K562 (cell line): Measurements from ENCODE around the gene CYFIP2. TPM values are rescaled to one million over a fixed set of nuclear protein-coding genes. Genes with fewer than 3 reads are reported as not detected.
A peak's percentile ranks its signal among the peaks of the same experiment; 100 is the strongest.

Experiments
- ATAC-seq: fragments of 200-7000 bp; cut with Tn5 transposase; 3 replicates; pipeline ENCODE4 v1.9.1; 2020; ENCODE audit warnings: moderate library complexity
- BruUV-seq: library from RNA; stranded (reverse); fragments of 400-500 nt; replicated peaks from 2 replicates; lab custom pipeline; 2021; lab: Mats Ljungman, UMichigan
- CTCF ChIA-PET: fragments of 300-600 bp; formaldehyde crosslinking; extraction: SDS; loops from one replicate; lab custom pipeline; 2021; ENCODE audit warnings: low intra/inter-chr PET ratio; lab: Yijun Ruan, JAX
- POLR2A ChIA-PET: fragments of 300-600, 350-650 bp; sonication (Branson Sonifier 250); formaldehyde crosslinking; extraction: SDS; loops from one replicate; lab custom pipeline; 2021; ENCODE audit warnings: antibody characterized with exemption, inconsistent platforms; lab: Yijun Ruan, JAX
- DNase-seq, 4 experiments: peaks; one replicate each; pipeline versions ENCODE4 v3.0.0 to v3.0.0-alpha.2; 2011 to 2018; ENCODE audit warnings: low spot score in 3 of 4, mixed read lengths in 3 of 4; ENCODE audit errors: extremely low read depth in 1 of 4
- FAIRE-seq: peaks from 2 replicates; lab custom pipeline; 2011; peaks lifted over from hg19 to GRCh38; lab: Jason Lieb, UNC
- H2AFZ ChIP-seq: 2 replicates; pipeline ENCODE4 v1.6.0; 2011; ENCODE audit warnings: low read depth, low read length, control low read depth, inconsistent platforms
- H3K27ac ChIP-seq: fragments of 200-600 bp; 3 replicates; pipeline ENCODE4 v1.8.0; 2011; ENCODE audit warnings: low read depth, mild to moderate bottlenecking, control low read depth, inconsistent platforms, low read length, moderate library complexity, mixed read lengths; ENCODE audit errors: extremely low read depth
- H3K27me3 ChIP-seq, 2 experiments: fragments of 300-600 bp in 1 of 2; 2 replicates in 1 of 2; 3 replicates in 1 of 2; pipeline versions ENCODE4 v1.6.0 to v1.8.0; 2011; ENCODE audit warnings: inconsistent platforms in 2 of 2, low read length in 2 of 2, mild to moderate bottlenecking in 1 of 2, mixed read lengths in 1 of 2, moderate library complexity in 1 of 2; ENCODE audit not compliant: control insufficient read depth in 2 of 2, insufficient read depth in 2 of 2
- H3K36me3 ChIP-seq: fragments of 300-600 bp; 3 replicates; pipeline ENCODE4 v1.8.0; 2011; ENCODE audit warnings: mild to moderate bottlenecking, low read length, inconsistent platforms; ENCODE audit not compliant: control insufficient read depth, insufficient read depth
- H3K4me1 ChIP-seq, 2 experiments: fragments of 200-600 bp in 1 of 2; replicated peaks in 1 of 2; 2 replicates in 1 of 2; 3 replicates in 1 of 2; pipeline versions ENCODE4 v1.5.1 to v1.8.0; 2011; ENCODE audit warnings: inconsistent platforms in 2 of 2, low read length in 2 of 2, mild to moderate bottlenecking in 1 of 2, mixed read lengths in 1 of 2, moderate library complexity in 1 of 2; ENCODE audit not compliant: control insufficient read depth in 2 of 2, insufficient read depth in 2 of 2
- H3K4me2 ChIP-seq: 2 replicates; pipeline ENCODE4 v1.6.1; 2011; ENCODE audit warnings: low read length, control low read depth, inconsistent platforms, mixed read lengths; ENCODE audit not compliant: insufficient read depth
- H3K4me3 ChIP-seq: fragments of 200-600 bp; sonication (generic), shearing (Covaris generic); 2 replicates; pipeline ENCODE4 v1.5.1; 2016; ENCODE audit warnings: control low read depth, inconsistent platforms
- H3K79me2 ChIP-seq: fragments of 200-600 bp; 3 replicates; pipeline ENCODE4 v1.8.0; 2011; ENCODE audit warnings: low read length, inconsistent platforms; ENCODE audit not compliant: control insufficient read depth, insufficient read depth
- H3K9ac ChIP-seq, 2 experiments: 2 replicates each; pipeline versions ENCODE4 v1.6.0 to v1.6.1; 2011; ENCODE audit warnings: low read depth in 2 of 2, low read length in 2 of 2, control low read depth in 1 of 2, inconsistent platforms in 1 of 2, mild to moderate bottlenecking in 1 of 2, mixed read lengths in 1 of 2; ENCODE audit not compliant: insufficient read depth in 1 of 2
- H3K9me1 ChIP-seq: one replicate; pipeline ENCODE4 v1.6.0; 2011; ENCODE audit warnings: inconsistent platforms, mild to moderate bottlenecking, low read length, moderate library complexity; ENCODE audit not compliant: control insufficient read depth, insufficient read depth
- H3K9me3 ChIP-seq: replicated peaks from 2 replicates; pipeline ENCODE4 v1.5.1; 2011; ENCODE audit warnings: low read depth, low read length, inconsistent platforms; ENCODE audit not compliant: control insufficient read depth, insufficient read depth
- H4K20me1 ChIP-seq: replicated peaks from 2 replicates; pipeline ENCODE4 v1.6.1; 2011; ENCODE audit warnings: low read length, inconsistent platforms, mixed read lengths; ENCODE audit not compliant: control insufficient read depth, insufficient read depth
- C11orf30 ChIP-seq: fragments of 450-650 bp; IDR thresholded peaks from 2 replicates; pipeline ENCODE4 v1.6.1; 2016; ENCODE audit warnings: low read depth, mild to moderate bottlenecking
- GTF2A2 ChIP-seq: IDR thresholded peaks from 2 replicates; pipeline ENCODE4 v1.6.1; 2016; ENCODE audit warnings: mild to moderate bottlenecking, missing genetic modification characterization, missing compliant biosample characterization
- IRF2 ChIP-seq: sonication (generic); formaldehyde crosslinking; IDR thresholded peaks from 2 replicates; pipeline ENCODE4 v1.8.1; 2022; ENCODE audit warnings: mild to moderate bottlenecking, missing genetic modification reagents
- MAFF ChIP-seq: IDR thresholded peaks from 2 replicates; pipeline ENCODE4 v1.6.1; 2012; ENCODE audit warnings: low read length, improper control_type of control experiment
- MAFG ChIP-seq: fragments of 450-650 bp; conservative IDR thresholded peaks from 2 replicates; pipeline ENCODE4 v1.6.1; 2016; ENCODE audit warnings: missing genetic modification characterization, missing compliant biosample characterization
- MAFK ChIP-seq: IDR thresholded peaks from 2 replicates; pipeline ENCODE4 v1.6.1; 2011; ENCODE audit warnings: low read length, improper control_type of control experiment
- ZBTB12 ChIP-seq: fragments of 250-450 bp; sonication (Bioruptor Pico); IDR thresholded peaks from 2 replicates; pipeline ENCODE4 v1.4.0; 2020
- ZFP1 ChIP-seq: fragments of 450-650 bp; formaldehyde crosslinking; IDR thresholded peaks from 2 replicates; pipeline ENCODE4 v1.4.0; 2020; ENCODE audit warnings: mild to moderate bottlenecking, mixed read lengths
- ZNF316 ChIP-seq: fragments of 450-650 bp; IDR thresholded peaks from 2 replicates; pipeline ENCODE4 v1.6.1; 2016
- WGBS: fragments of 100-300 bp; shearing (Covaris generic); methylation state at CpG from one replicate; pipeline ENCODE4 v1.1.6; 2016; ENCODE audit warnings: low coverage, mixed read lengths; ENCODE audit not compliant: insufficient coverage; ENCODE audit errors: missing lambda C conversion rate; 5-methylcytosine and 5-hydroxymethylcytosine counted together
- in situ Hi-C: fragments of 300-500 bp; cut with MboI; formaldehyde crosslinking; loops from 4 replicates; pipeline ENCODE4 v1.15.0; 2018; ENCODE audit warnings: inconsistent platforms, mixed read lengths
- intact Hi-C: fragments of 100-400 bp; cut with micrococcal nuclease; formaldehyde crosslinking; loops from 2 replicates; pipeline ENCODE4 v1.14.2; 2022
- polyA plus RNA-seq, 8 experiments: library from polyadenylated mRNA; depleted of rRNA in 4 of 8; stranded (reverse) in 5 of 8; unstranded in 3 of 8; fragments of >200 nt; fragmentation: Nextera tagmentation in 2 of 8; fragmentation: Illumina TruSeq in 1 of 8; extraction: Ambion mirVana in 2 of 8; extraction: Trizol in 1 of 8; gene quantifications; 2 replicates each; pipeline versions ENCODE4 v1.2.1 to v1.2.3, GENCODE V29; 2011 to 2014; ENCODE audit warnings: inconsistent platforms in 1 of 8, missing spikeins in 1 of 8
- total RNA-seq, 7 experiments: library from RNA; depleted of rRNA in 6 of 7; stranded (reverse); fragments of >200 nt in 6 of 7; fragmentation: Illumina TruSeq in 2 of 7; extraction: Trizol in 2 of 7; gene quantifications; 2 replicates each; pipeline versions ENCODE4 v1.2.1 to v1.2.3, GENCODE V29; 2011 to 2021; ENCODE audit warnings: low replicate concordance in 1 of 7
- TF ChIP-seq, protein P1 (sequence below): sonication (generic); formaldehyde crosslinking; IDR thresholded peaks from 2 replicates; pipeline ENCODE4 v1.8.1; 2023; ENCODE audit warnings: mild to moderate bottlenecking, missing genetic modification reagents
- TF ChIP-seq, protein P2 (sequence below): sonication (generic); formaldehyde crosslinking; IDR thresholded peaks from 2 replicates; pipeline ENCODE4 v1.8.0; 2022; ENCODE audit warnings: mild to moderate bottlenecking, missing genetic modification reagents
- TF ChIP-seq, protein P3 (sequence below): sonication (generic); formaldehyde crosslinking; IDR thresholded peaks from 2 replicates; pipeline ENCODE4 v1.5.0; 2020; ENCODE audit warnings: missing genetic modification reagents

The CYFIP2 gene
- total and polyA plus RNA-seq, 9 of the 15 experiments (the other 6 are each of a cell fraction or from before 2014, with no cell fraction given), result 0.76 to 2.9 (median 1.4) TPM; not detected in 1

DNA sequence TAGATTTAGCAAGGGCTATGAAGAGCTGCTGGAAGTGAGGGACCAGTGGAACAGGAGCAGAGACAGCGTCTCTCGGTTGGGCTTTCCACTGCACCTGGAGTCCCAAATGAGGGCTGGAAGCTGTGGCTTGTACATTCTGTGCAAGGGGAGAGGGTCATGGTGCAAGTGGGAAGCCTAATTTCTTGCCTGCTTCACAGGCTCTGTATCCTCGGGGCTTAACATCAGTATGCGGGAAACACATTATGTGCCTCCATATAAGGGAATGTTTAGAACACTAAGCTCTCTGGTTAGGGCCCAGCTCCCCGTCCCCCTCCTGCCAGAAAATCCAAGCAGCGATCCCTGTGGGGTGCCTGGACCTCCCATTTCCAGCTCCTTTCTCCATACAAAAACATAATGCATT, 105.0 kb downstream of the CYFIP2 start (continued):
- TF ChIP-seq, protein P1, sequence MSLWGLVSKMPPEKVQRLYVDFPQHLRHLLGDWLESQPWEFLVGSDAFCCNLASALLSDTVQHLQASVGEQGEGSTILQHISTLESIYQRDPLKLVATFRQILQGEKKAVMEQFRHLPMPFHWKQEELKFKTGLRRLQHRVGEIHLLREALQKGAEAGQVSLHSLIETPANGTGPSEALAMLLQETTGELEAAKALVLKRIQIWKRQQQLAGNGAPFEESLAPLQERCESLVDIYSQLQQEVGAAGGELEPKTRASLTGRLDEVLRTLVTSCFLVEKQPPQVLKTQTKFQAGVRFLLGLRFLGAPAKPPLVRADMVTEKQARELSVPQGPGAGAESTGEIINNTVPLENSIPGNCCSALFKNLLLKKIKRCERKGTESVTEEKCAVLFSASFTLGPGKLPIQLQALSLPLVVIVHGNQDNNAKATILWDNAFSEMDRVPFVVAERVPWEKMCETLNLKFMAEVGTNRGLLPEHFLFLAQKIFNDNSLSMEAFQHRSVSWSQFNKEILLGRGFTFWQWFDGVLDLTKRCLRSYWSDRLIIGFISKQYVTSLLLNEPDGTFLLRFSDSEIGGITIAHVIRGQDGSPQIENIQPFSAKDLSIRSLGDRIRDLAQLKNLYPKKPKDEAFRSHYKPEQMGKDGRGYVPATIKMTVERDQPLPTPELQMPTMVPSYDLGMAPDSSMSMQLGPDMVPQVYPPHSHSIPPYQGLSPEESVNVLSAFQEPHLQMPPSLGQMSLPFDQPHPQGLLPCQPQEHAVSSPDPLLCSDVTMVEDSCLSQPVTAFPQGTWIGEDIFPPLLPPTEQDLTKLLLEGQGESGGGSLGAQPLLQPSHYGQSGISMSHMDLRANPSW (CRISPR knock-in tag), result no peak
- no peak for TF ChIP-seq GTF2A2
- TF ChIP-seq, protein P2, sequence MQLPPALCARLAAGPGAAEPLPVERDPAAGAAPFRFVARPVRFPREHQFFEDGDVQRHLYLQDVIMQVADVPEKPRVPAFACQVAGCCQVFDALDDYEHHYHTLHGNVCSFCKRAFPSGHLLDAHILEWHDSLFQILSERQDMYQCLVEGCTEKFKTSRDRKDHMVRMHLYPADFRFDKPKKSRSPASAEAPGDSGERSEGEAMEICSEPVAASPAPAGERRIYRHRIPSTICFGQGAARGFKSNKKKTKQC (CRISPR knock-in tag), result no peak

DNA sequence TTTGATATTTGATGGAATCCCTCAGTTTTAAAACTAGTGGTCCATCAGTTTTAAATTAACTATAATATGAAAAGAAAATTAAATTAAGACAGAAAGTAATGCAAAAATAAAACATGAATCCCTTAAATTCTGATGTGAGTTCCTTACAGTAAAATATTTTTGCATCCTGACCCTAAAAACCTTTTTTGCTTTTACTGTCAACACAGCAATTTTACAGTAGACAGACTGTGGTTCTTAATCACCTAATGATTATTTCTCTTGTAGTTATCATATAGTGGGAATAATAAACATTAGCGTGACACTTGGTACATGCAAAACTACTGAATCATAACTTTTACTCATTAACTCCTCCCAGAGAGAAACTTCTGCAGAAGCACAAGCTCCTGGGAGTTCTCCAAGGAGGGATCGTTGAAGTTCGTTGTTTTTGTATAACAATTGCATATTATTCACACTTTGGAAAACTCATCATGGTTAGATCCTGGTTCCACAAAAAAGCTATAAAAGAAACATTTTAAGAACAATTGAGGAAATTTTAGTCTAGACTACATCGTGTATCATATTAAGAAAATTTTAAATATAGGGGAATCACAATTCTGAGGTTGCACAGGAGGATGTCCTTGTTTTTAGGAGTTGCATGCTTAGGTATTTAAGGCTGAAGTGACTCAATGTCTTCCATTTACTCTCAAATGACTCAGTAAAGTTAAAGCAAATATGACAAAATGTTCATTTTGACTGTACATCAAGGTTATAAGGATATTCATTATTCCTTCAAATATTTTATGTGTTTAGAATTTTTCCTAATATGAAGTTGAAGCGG, 105.9 kb downstream of the CYFIP2 start:
- Histone ChIP-seq H3K9me3 (no peaks in the 10 kb centered on the region), H3K9ac (no peak overlapping the region), H3K36me3 (no peaks in the 10 kb centered on the region), H3K27ac (no peak overlapping the region), H3K79me2 (no peaks in the 10 kb centered on the region), H4K20me1 (no peaks in the 10 kb centered on the region), H3K9me1 (no peaks in the 10 kb centered on the region), H3K27me3 (0 out of 5 replicates have a peak, but pooled peaks cover 0 to 3% of the 10 kb centered on the region in 2 experiments), H3K4me1 (no peaks in the 10 kb centered on the region), H2AFZ (no peak overlapping the region), H3K4me3 (no peak overlapping the region), H3K4me2 (no peak overlapping the region)
- ATAC-seq, result no peak
- POLR2A ChIA-PET, result interaction anchor here (0.7 to 1.1 kb wide), 2 partner anchors 18 to 90 kb away, joined by 3 read pairs; no protein-coding TSS in a partner anchor
- CTCF ChIA-PET, result no interaction called here
- BruUV-seq, result no TSS peak
- intact Hi-C loops, result no loop called here
- 3% methylated on average over 5 of the region's 5 CpGs for WGBS
- TF ChIP-seq IRF2 (CRISPR knock-in tag) (no peak), ZNF316 (peak; percentile 58; the same call in 1 of the 2 replicates), ZBTB12 (CRISPR knock-in tag) (no peak), MAFF (peak; percentile 38; the same call in 1 of the 2 replicates), MAFK (peak; percentile 37; the same call in 1 of the 2 replicates), ZFP1 (CRISPR knock-in tag) (no peak), C11orf30 (peak; percentile 36; the same call in 1 of the 2 replicates), MAFG (tag) (peak; percentile 43; the same call in 1 of the 2 replicates)
- TF ChIP-seq, protein P3, sequence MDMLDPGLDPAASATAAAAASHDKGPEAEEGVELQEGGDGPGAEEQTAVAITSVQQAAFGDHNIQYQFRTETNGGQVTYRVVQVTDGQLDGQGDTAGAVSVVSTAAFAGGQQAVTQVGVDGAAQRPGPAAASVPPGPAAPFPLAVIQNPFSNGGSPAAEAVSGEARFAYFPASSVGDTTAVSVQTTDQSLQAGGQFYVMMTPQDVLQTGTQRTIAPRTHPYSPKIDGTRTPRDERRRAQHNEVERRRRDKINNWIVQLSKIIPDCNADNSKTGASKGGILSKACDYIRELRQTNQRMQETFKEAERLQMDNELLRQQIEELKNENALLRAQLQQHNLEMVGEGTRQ (CRISPR knock-in tag), result no peak
- DNase-seq, result no peak
- in situ Hi-C loops, result no loop called here
- FAIRE-seq, result no peak
